Measurements from ENCODE around the gene NWD2. TPM values are rescaled to one million over a fixed set of nuclear protein-coding genes. Genes with fewer than 3 reads are reported as not detected.

The NWD2 gene
- total and polyA plus RNA-seq, 10 of the 15 experiments (the other 5 are each of a cell fraction or from before 2014, with no cell fraction given): not detected

DNA sequence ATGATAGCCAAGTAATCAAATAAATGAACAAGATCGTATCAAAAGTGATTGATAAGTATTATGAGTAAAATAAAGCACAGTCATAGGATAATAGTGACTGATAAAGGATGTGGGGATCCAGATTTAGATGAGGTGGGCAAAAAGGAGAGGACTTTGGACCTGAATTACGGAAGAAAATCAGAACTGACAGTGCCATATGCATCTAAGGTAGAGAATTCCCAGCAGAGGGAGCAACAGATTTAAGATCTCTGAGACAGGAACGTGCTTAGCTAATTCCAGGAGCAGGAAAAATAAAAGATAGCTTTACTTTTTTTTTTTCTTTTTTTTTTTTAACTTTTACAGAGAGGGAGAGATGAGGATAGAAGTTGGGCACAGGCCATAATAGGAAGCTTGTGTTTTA, 189.9 kb downstream of the NWD2 start (continued):
- TF ChIP-seq, protein P1, sequence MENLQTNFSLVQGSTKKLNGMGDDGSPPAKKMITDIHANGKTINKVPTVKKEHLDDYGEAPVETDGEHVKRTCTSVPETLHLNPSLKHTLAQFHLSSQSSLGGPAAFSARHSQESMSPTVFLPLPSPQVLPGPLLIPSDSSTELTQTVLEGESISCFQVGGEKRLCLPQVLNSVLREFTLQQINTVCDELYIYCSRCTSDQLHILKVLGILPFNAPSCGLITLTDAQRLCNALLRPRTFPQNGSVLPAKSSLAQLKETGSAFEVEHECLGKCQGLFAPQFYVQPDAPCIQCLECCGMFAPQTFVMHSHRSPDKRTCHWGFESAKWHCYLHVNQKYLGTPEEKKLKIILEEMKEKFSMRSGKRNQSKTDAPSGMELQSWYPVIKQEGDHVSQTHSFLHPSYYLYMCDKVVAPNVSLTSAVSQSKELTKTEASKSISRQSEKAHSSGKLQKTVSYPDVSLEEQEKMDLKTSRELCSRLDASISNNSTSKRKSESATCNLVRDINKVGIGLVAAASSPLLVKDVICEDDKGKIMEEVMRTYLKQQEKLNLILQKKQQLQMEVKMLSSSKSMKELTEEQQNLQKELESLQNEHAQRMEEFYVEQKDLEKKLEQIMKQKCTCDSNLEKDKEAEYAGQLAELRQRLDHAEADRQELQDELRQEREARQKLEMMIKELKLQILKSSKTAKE (IDR thresholded peaks at IDR 0.05; ENCODE audit: low read depth, poor library complexity, severe bottlenecking): no peak
- TF ChIP-seq, protein P2, sequence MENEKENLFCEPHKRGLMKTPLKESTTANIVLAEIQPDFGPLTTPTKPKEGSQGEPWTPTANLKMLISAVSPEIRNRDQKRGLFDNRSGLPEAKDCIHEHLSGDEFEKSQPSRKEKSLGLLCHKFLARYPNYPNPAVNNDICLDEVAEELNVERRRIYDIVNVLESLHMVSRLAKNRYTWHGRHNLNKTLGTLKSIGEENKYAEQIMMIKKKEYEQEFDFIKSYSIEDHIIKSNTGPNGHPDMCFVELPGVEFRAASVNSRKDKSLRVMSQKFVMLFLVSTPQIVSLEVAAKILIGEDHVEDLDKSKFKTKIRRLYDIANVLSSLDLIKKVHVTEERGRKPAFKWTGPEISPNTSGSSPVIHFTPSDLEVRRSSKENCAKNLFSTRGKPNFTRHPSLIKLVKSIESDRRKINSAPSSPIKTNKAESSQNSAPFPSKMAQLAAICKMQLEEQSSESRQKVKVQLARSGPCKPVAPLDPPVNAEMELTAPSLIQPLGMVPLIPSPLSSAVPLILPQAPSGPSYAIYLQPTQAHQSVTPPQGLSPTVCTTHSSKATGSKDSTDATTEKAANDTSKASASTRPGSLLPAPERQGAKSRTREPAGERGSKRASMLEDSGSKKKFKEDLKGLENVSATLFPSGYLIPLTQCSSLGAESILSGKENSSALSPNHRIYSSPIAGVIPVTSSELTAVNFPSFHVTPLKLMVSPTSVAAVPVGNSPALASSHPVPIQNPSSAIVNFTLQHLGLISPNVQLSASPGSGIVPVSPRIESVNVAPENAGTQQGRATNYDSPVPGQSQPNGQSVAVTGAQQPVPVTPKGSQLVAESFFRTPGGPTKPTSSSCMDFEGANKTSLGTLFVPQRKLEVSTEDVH (IDR thresholded peaks at IDR 0.05; ENCODE audit: low read depth, partially characterized antibody): no peak
- TF ChIP-seq BMI1 (IDR thresholded peaks at IDR 0.05; ENCODE audit: borderline replicate concordance): no peak

DNA sequence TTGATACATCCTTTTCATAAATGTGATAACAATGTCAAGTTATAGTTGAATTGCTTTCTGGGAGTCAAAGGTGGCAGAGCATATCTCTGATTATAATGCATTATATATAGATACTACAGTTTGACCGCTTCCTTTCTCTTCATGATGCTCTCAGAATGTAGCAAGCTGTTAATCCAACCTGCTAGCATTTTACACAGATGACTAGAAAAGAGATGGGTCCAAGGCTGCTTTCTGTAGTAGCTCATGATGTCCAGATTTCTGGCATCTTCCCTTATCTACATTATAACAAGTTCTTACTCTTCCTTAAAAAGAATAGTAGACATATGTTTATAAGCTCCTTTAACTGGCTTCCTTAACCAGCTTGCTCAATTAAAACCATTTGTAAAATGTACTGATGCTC, 192.0 kb downstream of the NWD2 start:
- FAIRE-seq: no peak
- Histone ChIP-seq H3K36me3 (ENCODE audit: control insufficient read depth in 2 of 2, insufficient read depth in 2 of 2, low read length in 1 of 2) (no peaks in the 10 kb centered on the region), H3K4me3 (no peak overlapping the region), H3K79me2 (ENCODE audit: control insufficient read depth, insufficient read depth, low read length) (no peaks in the 10 kb centered on the region), H3K4me2 (ENCODE audit: control insufficient read depth, insufficient read depth) (no peak overlapping the region), H2AFZ (ENCODE audit: control insufficient read depth, low read depth, low read length) (no peak overlapping the region), H3K27ac (ENCODE audit: control insufficient read depth, insufficient read depth) (no peak overlapping the region), H3K9ac (ENCODE audit: control insufficient read depth, insufficient read depth, low read length) (no peak overlapping the region), H4K20me1 (ENCODE audit: control insufficient read depth, insufficient read depth) (no peaks in the 10 kb centered on the region), H3K4me1 (ENCODE audit: control insufficient read depth, insufficient read depth, low read length) (no peaks in the 10 kb centered on the region), H3K27me3 (replicated peaks in 1 of 2; ENCODE audit: control insufficient read depth in 2 of 2, insufficient read depth in 2 of 2, low read length in 1 of 2) (no peaks in the 10 kb centered on the region), H3K9me3 (replicated peaks; ENCODE audit: control insufficient read depth, insufficient read depth, low read length) (no peaks in the 10 kb centered on the region)
- 6% methylated on average over 1 of the region's 1 CpG for WGBS (ENCODE audit: insufficient coverage, insufficient replicate concordance, low lambda C conversion rate, missing lambda C conversion rate)
- CTCF ChIA-PET: interaction anchor here (0.8 to 1.5 kb wide), 2 partner anchors 13 to 15 kb away, joined by 3 to 4 read pairs; no protein-coding TSS in a partner anchor
- POLR2A ChIA-PET: no interaction called here
- RAD21 ChIA-PET (ENCODE audit: unreplicated experiment): no interaction called here
- no peak for ATAC-seq
- no TSS peak for BruUV-seq (replicated peaks)
- in situ Hi-C loops (cut with MboI) (no loop called here), intact Hi-C loops (cut with micrococcal nuclease; ENCODE audit: unreplicated experiment) (loop anchor here (10.0 kb wide), 1 partner anchor 328 kb away; no protein-coding TSS in a partner anchor)
- no peak for DNase-seq (ENCODE audit: low read depth, low spot score)
- SMC1A ChIA-PET (ENCODE audit: uncharacterized antibody, unreplicated experiment): interaction anchor here (0.5 to 0.8 kb wide), 4 partner anchors 9 to 402 kb away, joined by 3 to 4 read pairs (median 3); no protein-coding TSS in a partner anchor
- TF ChIP-seq, protein P3, sequence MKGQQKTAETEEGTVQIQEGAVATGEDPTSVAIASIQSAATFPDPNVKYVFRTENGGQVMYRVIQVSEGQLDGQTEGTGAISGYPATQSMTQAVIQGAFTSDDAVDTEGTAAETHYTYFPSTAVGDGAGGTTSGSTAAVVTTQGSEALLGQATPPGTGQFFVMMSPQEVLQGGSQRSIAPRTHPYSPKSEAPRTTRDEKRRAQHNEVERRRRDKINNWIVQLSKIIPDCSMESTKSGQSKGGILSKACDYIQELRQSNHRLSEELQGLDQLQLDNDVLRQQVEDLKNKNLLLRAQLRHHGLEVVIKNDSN (IDR thresholded peaks at IDR 0.05; ENCODE audit: borderline replicate concordance, extremely low read length, insufficient read depth, low read depth, low read length): no peak
- TF ChIP-seq POLR2A (IDR thresholded peaks at IDR 0.05; ENCODE audit: low read depth, low read length) (no peak), BCL11A (IDR thresholded peaks at IDR 0.05; ENCODE audit: low read depth, low read length) (no peak), MTA2 (IDR thresholded peaks at IDR 0.05; ENCODE audit: low read depth) (no peak)
- TF ChIP-seq, protein P4, sequence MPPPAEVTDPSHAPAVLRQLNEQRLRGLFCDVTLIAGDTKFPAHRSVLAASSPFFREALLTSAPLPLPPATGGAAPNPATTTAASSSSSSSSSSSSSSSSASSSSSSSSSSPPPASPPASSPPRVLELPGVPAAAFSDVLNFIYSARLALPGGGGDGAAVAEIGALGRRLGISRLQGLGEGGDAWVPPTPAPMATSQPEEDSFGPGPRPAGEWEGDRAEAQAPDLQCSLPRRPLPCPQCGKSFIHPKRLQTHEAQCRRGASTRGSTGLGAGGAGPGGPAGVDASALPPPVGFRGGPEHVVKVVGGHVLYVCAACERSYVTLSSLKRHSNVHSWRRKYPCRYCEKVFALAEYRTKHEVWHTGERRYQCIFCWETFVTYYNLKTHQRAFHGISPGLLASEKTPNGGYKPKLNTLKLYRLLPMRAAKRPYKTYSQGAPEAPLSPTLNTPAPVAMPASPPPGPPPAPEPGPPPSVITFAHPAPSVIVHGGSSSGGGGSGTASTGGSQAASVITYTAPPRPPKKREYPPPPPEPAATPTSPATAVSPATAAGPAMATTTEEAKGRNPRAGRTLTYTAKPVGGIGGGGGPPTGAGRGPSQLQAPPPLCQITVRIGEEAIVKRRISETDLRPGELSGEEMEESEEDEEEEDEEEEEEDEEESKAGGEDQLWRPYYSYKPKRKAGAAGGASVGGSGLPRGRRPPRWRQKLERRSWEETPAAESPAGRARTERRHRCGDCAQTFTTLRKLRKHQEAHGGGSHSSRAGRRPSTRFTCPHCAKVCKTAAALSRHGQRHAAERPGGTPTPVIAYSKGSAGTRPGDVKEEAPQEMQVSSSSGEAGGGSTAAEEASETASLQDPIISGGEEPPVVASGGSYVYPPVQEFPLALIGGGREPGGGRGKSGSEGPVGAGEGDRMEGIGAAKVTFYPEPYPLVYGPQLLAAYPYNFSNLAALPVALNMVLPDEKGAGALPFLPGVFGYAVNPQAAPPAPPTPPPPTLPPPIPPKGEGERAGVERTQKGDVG (CRISPR knock-in tag; IDR thresholded peaks at IDR 0.05): no peak
- TF ChIP-seq, protein P5, sequence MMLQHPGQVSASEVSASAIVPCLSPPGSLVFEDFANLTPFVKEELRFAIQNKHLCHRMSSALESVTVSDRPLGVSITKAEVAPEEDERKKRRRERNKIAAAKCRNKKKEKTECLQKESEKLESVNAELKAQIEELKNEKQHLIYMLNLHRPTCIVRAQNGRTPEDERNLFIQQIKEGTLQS (IDR thresholded peaks at IDR 0.05; ENCODE audit: borderline replicate concordance, extremely low read depth, low read depth, low read length): no peak
- TF ChIP-seq, protein P6, sequence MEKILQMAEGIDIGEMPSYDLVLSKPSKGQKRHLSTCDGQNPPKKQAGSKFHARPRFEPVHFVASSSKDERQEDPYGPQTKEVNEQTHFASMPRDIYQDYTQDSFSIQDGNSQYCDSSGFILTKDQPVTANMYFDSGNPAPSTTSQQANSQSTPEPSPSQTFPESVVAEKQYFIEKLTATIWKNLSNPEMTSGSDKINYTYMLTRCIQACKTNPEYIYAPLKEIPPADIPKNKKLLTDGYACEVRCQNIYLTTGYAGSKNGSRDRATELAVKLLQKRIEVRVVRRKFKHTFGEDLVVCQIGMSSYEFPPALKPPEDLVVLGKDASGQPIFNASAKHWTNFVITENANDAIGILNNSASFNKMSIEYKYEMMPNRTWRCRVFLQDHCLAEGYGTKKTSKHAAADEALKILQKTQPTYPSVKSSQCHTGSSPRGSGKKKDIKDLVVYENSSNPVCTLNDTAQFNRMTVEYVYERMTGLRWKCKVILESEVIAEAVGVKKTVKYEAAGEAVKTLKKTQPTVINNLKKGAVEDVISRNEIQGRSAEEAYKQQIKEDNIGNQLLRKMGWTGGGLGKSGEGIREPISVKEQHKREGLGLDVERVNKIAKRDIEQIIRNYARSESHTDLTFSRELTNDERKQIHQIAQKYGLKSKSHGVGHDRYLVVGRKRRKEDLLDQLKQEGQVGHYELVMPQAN (conservative IDR thresholded peaks at IDR 0.05): no peak
